Fibroblast of pulmonary artery (primary cell): Measurements from ENCODE around the gene LCN1.

Experiments used
- DNase-seq: peaks from one replicate; pipeline ENCODE4 v3.0.0-alpha.2; 2010; ENCODE audit warnings: low read depth
- H3K4me3 ChIP-seq: replicated peaks from 2 replicates; pipeline ENCODE4 v1.5.1; 2011; ENCODE audit warnings: low read depth, mild to moderate bottlenecking, control low read depth, low read length, moderate library complexity
- CTCF ChIP-seq: IDR thresholded peaks from 2 replicates; pipeline ENCODE4 v1.5.1; 2011; ENCODE audit warnings: mild to moderate bottlenecking, control low read depth, low read length, inconsistent platforms; ENCODE audit errors: missing control alignments

LCN1 gene

GRCh38 chr9:135502168-135502872 lies 18.9 kb upstream of the LCN1 start:
- no peak overlapping the region for H3K4me3 ChIP-seq
- DNase-seq: no peak
- TF ChIP-seq CTCF: no peak

- DNase-seq: no peak
- H3K4me3 ChIP-seq: no peak overlapping the region
- TF ChIP-seq CTCF: no peak
Measured at GRCh38 chr9:135502873-135503321, 18.3 kb upstream of the LCN1 start.

GRCh38 chr9:135503371-135504261 lies 17.6 kb upstream of the LCN1 start:
- no peak for TF ChIP-seq CTCF
- H3K4me3 ChIP-seq: no peak overlapping the region
- DNase-seq: no peak

GRCh38 chr9:135504262-135505243 lies 16.7 kb upstream of the LCN1 start:
- peak; percentile 84 for TF ChIP-seq CTCF
- no peak overlapping the region for H3K4me3 ChIP-seq
- peak; percentile 77 for DNase-seq

- no peak for TF ChIP-seq CTCF
- DNase-seq: no peak
- H3K4me3 ChIP-seq: no peak overlapping the region
Measured at GRCh38 chr9:135505406-135506187, 15.6 kb upstream of the LCN1 start.
